SK-N-SH treated with all-trans-retinoic acid at 6 μM for 48 hours (cell line): Measurements from ENCODE around the gene SOHLH1.

Experiments
- ATAC-seq: fragments of 200-7000 bp; cut with Tn5 transposase; 3 replicates; pipeline ENCODE4 v1.9.1; 2020; ENCODE audit warnings: mild to moderate bottlenecking, moderate library complexity
- ARNTL ChIP-seq: fragments of 450-650 bp; formaldehyde crosslinking; IDR thresholded peaks from 2 replicates; pipeline ENCODE4 v1.5.0; 2020; ENCODE audit warnings: low read depth, mild to moderate bottlenecking, moderate library complexity, borderline replicate concordance
- BACH2 ChIP-seq: fragments of 250-450 bp; sonication (Bioruptor Pico); IDR thresholded peaks from 2 replicates; pipeline ENCODE4 v1.9.0; 2021; ENCODE audit warnings: mild to moderate bottlenecking, borderline replicate concordance
- CSDC2 ChIP-seq: fragments of 250-450 bp; sonication (Bioruptor Pico); IDR thresholded peaks from 2 replicates; pipeline ENCODE4 v1.5.0; 2020; ENCODE audit warnings: mild to moderate bottlenecking, moderate library complexity
- ISL1 ChIP-seq: fragments of 250-450 bp; sonication (Bioruptor Pico); IDR thresholded peaks from 2 replicates; pipeline ENCODE4 v2.1.2; 2022; ENCODE audit warnings: mild to moderate bottlenecking, moderate library complexity
- OSR1 ChIP-seq: fragments of 250-450 bp; sonication (Bioruptor Pico); IDR thresholded peaks from 2 replicates; pipeline ENCODE4 v1.8.0; 2022; ENCODE audit warnings: moderate library complexity, mild to moderate bottlenecking, inconsistent platforms
- PPARA ChIP-seq: fragments of 250-450 bp; sonication (Bioruptor Pico); IDR thresholded peaks from 2 replicates; pipeline ENCODE4 v1.5.0; 2020; ENCODE audit warnings: mild to moderate bottlenecking, borderline replicate concordance
- RARB ChIP-seq: fragments of 250-450 bp; sonication (Bioruptor Pico); IDR thresholded peaks from 2 replicates; pipeline ENCODE4 v1.8.0; 2021; ENCODE audit warnings: mild to moderate bottlenecking, moderate library complexity
- SNAI2 ChIP-seq: fragments of 250-450 bp; sonication (Bioruptor Pico); IDR thresholded peaks from 2 replicates; pipeline ENCODE4 v1.5.0; 2020; ENCODE audit warnings: mild to moderate bottlenecking, moderate library complexity
- TCF4 ChIP-seq: fragments of 250-450 bp; sonication (Bioruptor Pico); IDR thresholded peaks from 2 replicates; pipeline ENCODE4 v1.8.0; 2021; ENCODE audit warnings: mild to moderate bottlenecking, moderate library complexity, borderline replicate concordance
- TSHZ2 ChIP-seq: fragments of 250-450 bp; sonication (Bioruptor Pico); IDR thresholded peaks from 2 replicates; pipeline ENCODE4 v1.5.0; 2020; ENCODE audit warnings: mild to moderate bottlenecking, moderate library complexity
- ZC3H10 ChIP-seq: fragments of 250-450 bp; sonication (Bioruptor Pico); IDR thresholded peaks from 2 replicates; pipeline ENCODE4 v1.5.1; 2021; ENCODE audit warnings: mild to moderate bottlenecking, moderate library complexity
- ZFP3 ChIP-seq: fragments of 250-450 bp; sonication (Bioruptor Pico); IDR thresholded peaks from 2 replicates; pipeline ENCODE4 v1.5.0; 2020; ENCODE audit warnings: mild to moderate bottlenecking, moderate library complexity
- ZFP30 ChIP-seq: fragments of 450-650 bp; formaldehyde crosslinking; IDR thresholded peaks from 2 replicates; pipeline ENCODE4 v1.5.0; 2022; ENCODE audit warnings: mild to moderate bottlenecking, moderate library complexity
- ZNF565 ChIP-seq: fragments of 450-650 bp; formaldehyde crosslinking; conservative IDR thresholded peaks from 2 replicates; pipeline ENCODE4 v1.5.0; 2020; ENCODE audit warnings: low read depth, mild to moderate bottlenecking, moderate library complexity
- ZNF70 ChIP-seq: fragments of 450-650 bp; formaldehyde crosslinking; IDR thresholded peaks from 2 replicates; pipeline ENCODE4 v1.5.0; 2020; ENCODE audit warnings: mild to moderate bottlenecking, moderate library complexity
- ZNF8 ChIP-seq: fragments of 450-650 bp; formaldehyde crosslinking; IDR thresholded peaks from 2 replicates; pipeline ENCODE4 v1.5.0; 2020; ENCODE audit warnings: mild to moderate bottlenecking, moderate library complexity
- TF ChIP-seq, protein P1 (sequence below): fragments of 250-450 bp; sonication (Bioruptor Pico); IDR thresholded peaks from 2 replicates; pipeline ENCODE4 v1.5.1; 2021; ENCODE audit warnings: mild to moderate bottlenecking, moderate library complexity
- TF ChIP-seq, protein P2 (sequence below): fragments of 250-450 bp; sonication (Bioruptor Pico); IDR thresholded peaks from 2 replicates; pipeline ENCODE4 v1.8.0; 2021; ENCODE audit warnings: low read depth, mild to moderate bottlenecking, moderate library complexity, borderline replicate concordance
- TF ChIP-seq, protein P3 (sequence below): fragments of 250-450 bp; sonication (Bioruptor Pico); IDR thresholded peaks from 2 replicates; pipeline ENCODE4 v1.8.0; 2020; ENCODE audit warnings: mild to moderate bottlenecking, moderate library complexity, borderline replicate concordance
- TF ChIP-seq, protein P4 (sequence below): fragments of 250-450 bp; sonication (Bioruptor Pico); IDR thresholded peaks from 2 replicates; pipeline ENCODE4 v1.5.1; 2020; ENCODE audit warnings: low read depth, mild to moderate bottlenecking, moderate library complexity

The SOHLH1 gene

DNA sequence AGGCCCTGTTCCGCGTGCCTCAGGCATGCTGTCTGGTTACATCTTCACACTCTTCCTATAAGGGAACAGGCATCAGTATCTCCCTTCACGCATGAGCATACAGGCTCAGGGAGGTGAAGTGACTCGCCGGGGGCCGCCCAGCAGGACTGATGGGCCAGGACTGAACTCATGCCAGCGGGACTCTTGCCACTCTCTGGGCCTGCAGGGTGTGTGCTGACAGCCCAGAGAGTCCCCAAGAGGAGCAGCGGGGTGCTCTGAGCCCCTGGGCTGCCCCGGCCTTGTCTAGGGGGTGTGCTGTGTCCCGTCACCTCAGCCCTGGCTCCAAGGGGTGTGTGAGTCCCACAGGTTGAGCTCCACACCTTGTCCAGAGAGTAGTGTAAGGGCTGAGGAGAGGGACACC, 12.6 kb upstream of the SOHLH1 start:
- TF ChIP-seq ZFP3: no peak
- TF ChIP-seq OSR1 (CRISPR knock-in tag): no peak
- TF ChIP-seq CSDC2: no peak
- no peak for ATAC-seq

DNA sequence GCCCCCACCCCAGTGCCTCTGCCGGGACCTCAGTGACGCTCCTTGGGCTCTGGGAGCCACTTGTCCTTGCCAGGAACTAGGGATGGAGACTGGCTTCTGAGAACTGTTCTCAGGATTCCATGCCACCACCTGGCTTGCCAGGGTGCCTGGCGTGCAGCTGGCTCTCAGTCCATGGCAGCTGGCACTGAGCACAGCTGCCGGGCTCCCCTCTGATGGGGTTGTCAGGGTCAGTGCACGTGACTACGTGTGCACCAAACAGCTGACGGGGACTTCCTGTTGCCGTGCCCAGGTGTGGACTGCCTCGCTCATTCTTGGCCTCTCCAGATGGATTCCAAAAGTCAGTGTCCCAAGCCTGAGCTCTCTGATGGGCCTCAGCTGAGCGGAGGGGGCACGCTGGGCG, 12.1 kb upstream of the SOHLH1 start:
- no peak for ATAC-seq
- no peak for TF ChIP-seq CSDC2
- no peak for TF ChIP-seq ZNF565
- TF ChIP-seq, protein P1, sequence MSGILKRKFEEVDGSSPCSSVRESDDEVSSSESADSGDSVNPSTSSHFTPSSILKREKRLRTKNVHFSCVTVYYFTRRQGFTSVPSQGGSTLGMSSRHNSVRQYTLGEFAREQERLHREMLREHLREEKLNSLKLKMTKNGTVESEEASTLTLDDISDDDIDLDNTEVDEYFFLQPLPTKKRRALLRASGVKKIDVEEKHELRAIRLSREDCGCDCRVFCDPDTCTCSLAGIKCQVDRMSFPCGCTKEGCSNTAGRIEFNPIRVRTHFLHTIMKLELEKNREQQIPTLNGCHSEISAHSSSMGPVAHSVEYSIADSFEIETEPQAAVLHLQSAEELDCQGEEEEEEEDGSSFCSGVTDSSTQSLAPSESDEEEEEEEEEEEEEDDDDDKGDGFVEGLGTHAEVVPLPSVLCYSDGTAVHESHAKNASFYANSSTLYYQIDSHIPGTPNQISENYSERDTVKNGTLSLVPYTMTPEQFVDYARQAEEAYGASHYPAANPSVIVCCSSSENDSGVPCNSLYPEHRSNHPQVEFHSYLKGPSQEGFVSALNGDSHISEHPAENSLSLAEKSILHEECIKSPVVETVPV (CRISPR knock-in tag): no peak
- TF ChIP-seq SNAI2 (CRISPR knock-in tag): no peak
- TF ChIP-seq TCF4 (CRISPR knock-in tag): no peak
- no peak for TF ChIP-seq RARB (CRISPR knock-in tag)
- TF ChIP-seq ISL1: no peak
- TF ChIP-seq TSHZ2 (CRISPR knock-in tag): no peak
- TF ChIP-seq, protein P2, sequence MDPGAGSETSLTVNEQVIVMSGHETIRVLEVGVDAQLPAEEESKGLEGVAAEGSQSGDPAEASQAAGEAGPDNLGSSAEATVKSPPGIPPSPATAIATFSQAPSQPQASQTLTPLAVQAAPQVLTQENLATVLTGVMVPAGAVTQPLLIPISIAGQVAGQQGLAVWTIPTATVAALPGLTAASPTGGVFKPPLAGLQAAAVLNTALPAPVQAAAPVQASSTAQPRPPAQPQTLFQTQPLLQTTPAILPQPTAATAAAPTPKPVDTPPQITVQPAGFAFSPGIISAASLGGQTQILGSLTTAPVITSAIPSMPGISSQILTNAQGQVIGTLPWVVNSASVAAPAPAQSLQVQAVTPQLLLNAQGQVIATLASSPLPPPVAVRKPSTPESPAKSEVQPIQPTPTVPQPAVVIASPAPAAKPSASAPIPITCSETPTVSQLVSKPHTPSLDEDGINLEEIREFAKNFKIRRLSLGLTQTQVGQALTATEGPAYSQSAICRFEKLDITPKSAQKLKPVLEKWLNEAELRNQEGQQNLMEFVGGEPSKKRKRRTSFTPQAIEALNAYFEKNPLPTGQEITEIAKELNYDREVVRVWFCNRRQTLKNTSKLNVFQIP (CRISPR knock-in tag): no peak

DNA sequence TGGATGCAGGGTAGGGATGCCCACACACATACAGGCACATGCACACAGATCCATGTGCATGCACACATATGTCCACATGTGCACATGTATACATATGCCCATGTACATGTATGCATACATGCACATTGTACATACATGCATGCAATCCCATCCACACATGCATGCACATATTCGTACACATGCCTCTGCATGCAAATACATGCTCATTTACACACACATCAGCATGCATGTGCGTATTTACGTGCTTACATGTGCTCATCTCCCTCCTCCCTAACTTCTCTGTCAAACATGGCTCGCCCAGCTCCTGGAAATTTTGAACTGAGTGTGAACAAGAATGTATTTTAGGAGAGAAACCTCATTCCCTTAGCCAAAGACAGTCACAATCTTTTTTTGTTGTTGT, 8.9 kb upstream of the SOHLH1 start:
- no peak for ATAC-seq
- TF ChIP-seq CSDC2 (no peak), ZFP30 (CRISPR knock-in tag) (no peak), ZC3H10 (CRISPR knock-in tag) (no peak), ZNF70 (CRISPR knock-in tag) (no peak), ARNTL (CRISPR knock-in tag) (no peak), ISL1 (no peak), RARB (CRISPR knock-in tag) (no peak), PPARA (CRISPR knock-in tag) (no peak), ZNF8 (no peak), BACH2 (CRISPR knock-in tag) (no peak)
- TF ChIP-seq, protein P2 (CRISPR knock-in tag): no peak
- TF ChIP-seq, protein P1 (CRISPR knock-in tag): no peak
- TF ChIP-seq, protein P3, sequence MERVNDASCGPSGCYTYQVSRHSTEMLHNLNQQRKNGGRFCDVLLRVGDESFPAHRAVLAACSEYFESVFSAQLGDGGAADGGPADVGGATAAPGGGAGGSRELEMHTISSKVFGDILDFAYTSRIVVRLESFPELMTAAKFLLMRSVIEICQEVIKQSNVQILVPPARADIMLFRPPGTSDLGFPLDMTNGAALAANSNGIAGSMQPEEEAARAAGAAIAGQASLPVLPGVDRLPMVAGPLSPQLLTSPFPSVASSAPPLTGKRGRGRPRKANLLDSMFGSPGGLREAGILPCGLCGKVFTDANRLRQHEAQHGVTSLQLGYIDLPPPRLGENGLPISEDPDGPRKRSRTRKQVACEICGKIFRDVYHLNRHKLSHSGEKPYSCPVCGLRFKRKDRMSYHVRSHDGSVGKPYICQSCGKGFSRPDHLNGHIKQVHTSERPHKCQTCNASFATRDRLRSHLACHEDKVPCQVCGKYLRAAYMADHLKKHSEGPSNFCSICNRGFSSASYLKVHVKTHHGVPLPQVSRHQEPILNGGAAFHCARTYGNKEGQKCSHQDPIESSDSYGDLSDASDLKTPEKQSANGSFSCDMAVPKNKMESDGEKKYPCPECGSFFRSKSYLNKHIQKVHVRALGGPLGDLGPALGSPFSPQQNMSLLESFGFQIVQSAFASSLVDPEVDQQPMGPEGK (CRISPR knock-in tag): no peak
- TF ChIP-seq, protein P4, sequence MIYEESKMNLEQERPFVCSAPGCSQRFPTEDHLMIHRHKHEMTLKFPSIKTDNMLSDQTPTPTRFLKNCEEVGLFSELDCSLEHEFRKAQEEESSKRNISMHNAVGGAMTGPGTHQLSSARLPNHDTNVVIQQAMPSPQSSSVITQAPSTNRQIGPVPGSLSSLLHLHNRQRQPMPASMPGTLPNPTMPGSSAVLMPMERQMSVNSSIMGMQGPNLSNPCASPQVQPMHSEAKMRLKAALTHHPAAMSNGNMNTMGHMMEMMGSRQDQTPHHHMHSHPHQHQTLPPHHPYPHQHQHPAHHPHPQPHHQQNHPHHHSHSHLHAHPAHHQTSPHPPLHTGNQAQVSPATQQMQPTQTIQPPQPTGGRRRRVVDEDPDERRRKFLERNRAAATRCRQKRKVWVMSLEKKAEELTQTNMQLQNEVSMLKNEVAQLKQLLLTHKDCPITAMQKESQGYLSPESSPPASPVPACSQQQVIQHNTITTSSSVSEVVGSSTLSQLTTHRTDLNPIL: no peak
- TF ChIP-seq, all 23 proteins: peak for 0
